HepG2 (cell line): ENCODE data around the gene CHST1. TPM values are rescaled to one million over a fixed set of nuclear protein-coding genes. Genes with fewer than 3 reads are reported as not detected.

Experiments used
- ATAC-seq: fragments of 200-7000 bp; cut with Tn5 transposase; 3 replicates; pipeline ENCODE4 v1.9.1; 2020; ENCODE audit warnings: mild to moderate bottlenecking, moderate library complexity
- BruUV-seq: library from RNA; stranded (reverse); fragments of 400-500 nt; replicated peaks from 2 replicates; lab custom pipeline; 2021; lab: Mats Ljungman, UMichigan
- CTCF ChIA-PET: fragments of 300-600 bp; formaldehyde crosslinking; extraction: SDS; loops from one replicate; lab custom pipeline; 2021; ENCODE audit warnings: low total read pairs, inconsistent platforms, low intra/inter-chr PET ratio; lab: Yijun Ruan, JAX
- POLR2A ChIA-PET: fragments of 350-600 bp; sonication (Branson Sonifier 250); formaldehyde crosslinking; loops from one replicate; lab custom pipeline; 2020; ENCODE audit warnings: antibody characterized with exemption, inconsistent platforms; lab: Yijun Ruan, JAX
- DNase-seq: peaks from one replicate; pipeline ENCODE4 v3.0.0-alpha.2; 2015; ENCODE audit warnings: low spot score
- FAIRE-seq: peaks from 3 replicates; lab custom pipeline; 2011; peaks lifted over from hg19 to GRCh38; lab: Jason Lieb, UNC
- H2AFZ ChIP-seq: one replicate; pipeline ENCODE4 v1.6.1; 2011; ENCODE audit warnings: low read length, inconsistent platforms
- H3K27ac ChIP-seq: fragments of 300-600 bp; 3 replicates; pipeline ENCODE4 v1.8.0; 2011; ENCODE audit warnings: mixed run types, mild to moderate bottlenecking, mixed read lengths, low read length, inconsistent platforms; ENCODE audit not compliant: insufficient read depth; ENCODE audit errors: extremely low read length
- H3K27me3 ChIP-seq, 2 experiments: fragments of 200-600 bp in 1 of 2; 2 replicates in 1 of 2; 3 replicates in 1 of 2; pipeline versions ENCODE4 v1.6.0 to v1.8.0; 2011; ENCODE audit warnings: low read length in 2 of 2, mild to moderate bottlenecking in 2 of 2, moderate library complexity in 2 of 2, inconsistent platforms in 1 of 2; ENCODE audit not compliant: insufficient read depth in 2 of 2, control insufficient read depth in 1 of 2
- H3K36me3 ChIP-seq, 2 experiments: fragments of 200-600 bp in 1 of 2; replicated peaks in 1 of 2; 2 replicates in 1 of 2; 3 replicates in 1 of 2; pipeline versions ENCODE4 v1.5.1 to v1.8.0; 2011; ENCODE audit warnings: low read length in 2 of 2, inconsistent platforms in 1 of 2; ENCODE audit not compliant: insufficient read depth in 2 of 2, control insufficient read depth in 1 of 2
- H3K4me1 ChIP-seq: 2 replicates; pipeline ENCODE4 v1.5.1; 2012; ENCODE audit warnings: low read length, inconsistent platforms; ENCODE audit not compliant: insufficient read depth
- H3K4me2 ChIP-seq: 2 replicates; pipeline ENCODE4 v1.6.0; 2011; ENCODE audit warnings: low read depth, low read length, inconsistent platforms
- H3K4me3 ChIP-seq, 3 experiments: fragments of 200-600 bp in 1 of 3; sonication (generic), shearing (Covaris generic) in 1 of 3; replicated peaks in 1 of 3; 2 replicates each; pipeline ENCODE4 v1.5.1; 2011 to 2016; ENCODE audit warnings: low read length in 3 of 3, inconsistent platforms in 2 of 3, low read depth in 2 of 3, mild to moderate bottlenecking in 2 of 3, control low read depth in 1 of 3, mixed read lengths in 1 of 3; ENCODE audit not compliant: insufficient read depth in 1 of 3
- H3K79me2 ChIP-seq: one replicate; pipeline ENCODE4 v1.6.1; 2011; ENCODE audit warnings: low read length, inconsistent platforms; ENCODE audit not compliant: insufficient read depth
- H3K9ac ChIP-seq: 2 replicates; pipeline ENCODE4 v1.6.0; 2011; ENCODE audit warnings: mild to moderate bottlenecking, low read depth, low read length, inconsistent platforms; ENCODE audit not compliant: insufficient read depth
- H3K9me3 ChIP-seq: 2 replicates; pipeline ENCODE4 v1.5.1; 2012; ENCODE audit warnings: mild to moderate bottlenecking, low read length
- H4K20me1 ChIP-seq: 2 replicates; pipeline ENCODE4 v1.6.0; 2011; ENCODE audit warnings: inconsistent platforms, mild to moderate bottlenecking, low read length, moderate library complexity; ENCODE audit not compliant: insufficient read depth
- CENPBD1 ChIP-seq: sonication (generic); formaldehyde crosslinking; IDR thresholded peaks from 2 replicates; pipeline ENCODE4 v1.8.0; 2022; ENCODE audit warnings: missing genetic modification reagents, low read depth, mild to moderate bottlenecking, borderline replicate concordance
- FOXP1 ChIP-seq, 2 experiments: fragments of 450-650 bp in 1 of 2; IDR thresholded peaks; 2 replicates each; pipeline ENCODE4 v1.6.1; 2017 to 2018; ENCODE audit warnings: antibody characterized with exemption in 1 of 2
- MATR3 ChIP-seq: sonication (generic); formaldehyde crosslinking; IDR thresholded peaks from 2 replicates; pipeline ENCODE4 v1.4.0; 2020; ENCODE audit warnings: missing genetic modification reagents
- PBX2 ChIP-seq: IDR thresholded peaks from 2 replicates; pipeline ENCODE4 v1.6.1; 2016; ENCODE audit warnings: control low read depth
- TSC22D2 ChIP-seq: sonication (generic); formaldehyde crosslinking; IDR thresholded peaks from 2 replicates; pipeline ENCODE4 v1.5.1; 2020; ENCODE audit warnings: missing genetic modification reagents, mild to moderate bottlenecking, borderline replicate concordance
- ZNF687 ChIP-seq: sonication (generic); formaldehyde crosslinking; IDR thresholded peaks from 2 replicates; pipeline ENCODE4 v1.5.1; 2020; ENCODE audit warnings: mild to moderate bottlenecking, missing genetic modification reagents, moderate library complexity
- WGBS: methylation state at CpG from one replicate; pipeline ENCODE4 v1.1.6; 2017; ENCODE audit warnings: low lambda C conversion rate; 5-methylcytosine and 5-hydroxymethylcytosine counted together
- in situ Hi-C: cut with HindIII; loops from 2 replicates; pipeline ENCODE4 v1.10.0; 2017; ENCODE audit warnings: low pct_unique_long_range_greater_than_20kb; ENCODE audit not compliant: extremely low pct_ligation_motif_present
- intact Hi-C: fragments of 100-400 bp; cut with micrococcal nuclease; formaldehyde crosslinking; loops from one replicate; pipeline ENCODE4 v1.10.0; 2022; ENCODE audit not compliant: unreplicated experiment
- polyA plus RNA-seq, 8 experiments: library from polyadenylated mRNA; depleted of rRNA in 3 of 8; stranded (reverse) in 7 of 8; unstranded in 1 of 8; fragments of >200 nt; fragmentation: Illumina TruSeq in 4 of 8; extraction: Trizol in 4 of 8; gene quantifications; 2 replicates each; pipeline versions ENCODE4 v1.2.1 to v1.2.3, GENCODE V29; 2011 to 2016; ENCODE audit warnings: low read depth in 4 of 8, missing spikeins in 1 of 8, mixed read lengths in 1 of 8; ENCODE audit not compliant: insufficient read depth in 1 of 8
- total RNA-seq, 5 experiments: library from RNA; depleted of rRNA; stranded (reverse); fragments of >200 nt; fragmentation: Illumina TruSeq; extraction: Trizol; gene quantifications; 2 replicates each; pipeline ENCODE4 v1.2.3, GENCODE V29; 2016; ENCODE audit warnings: low read depth in 1 of 5

Gene CHST1
- total and polyA plus RNA-seq, 2 of the 13 experiments (the other 11 are each of a cell fraction or from before 2014, with no cell fraction given): not detected

GRCh38 chr11:45603946-45604682, 61.3 kb downstream of the CHST1 start (continued):
- TF ChIP-seq ZNF687 (CRISPR knock-in tag) (no peak), FOXP1 (IDR thresholded peaks at IDR 0.05) (no peak), FOXP1 (CRISPR knock-in tag; IDR thresholded peaks at IDR 0.05) (no peak), MATR3 (no peak), CENPBD1 (no peak), TSC22D2 (CRISPR knock-in tag) (no peak)

- H2AFZ ChIP-seq: no peak overlapping the region
- H3K27ac ChIP-seq: no peak overlapping the region
- peaks cover 0 to 41% of the 10 kb centered on the region in 2 experiments; a peak in 4 of 5 replicates for H3K27me3 ChIP-seq
- DNase-seq: no peak
- no peak overlapping the region for H3K4me2 ChIP-seq
- in situ Hi-C loops (no loop called here), intact Hi-C loops (no loop called here)
- no TSS peak for BruUV-seq
- POLR2A ChIA-PET: no interaction called here
- no peak for ATAC-seq
- H4K20me1 ChIP-seq: no peaks in the 10 kb centered on the region
- CTCF ChIA-PET: no interaction called here
- FAIRE-seq: no peak
- H3K9ac ChIP-seq: no peak overlapping the region
- H3K4me3 ChIP-seq: no peak overlapping the region
- H3K36me3 ChIP-seq: no peaks in the 10 kb centered on the region
- WGBS: 9% methylated on average over 8 of the region's 11 CpGs
- no peak for TF ChIP-seq PBX2 (CRISPR knock-in tag)
- no peaks in the 10 kb centered on the region for H3K79me2 ChIP-seq
- H3K9me3 ChIP-seq: no peaks in the 10 kb centered on the region
- no peaks in the 10 kb centered on the region for H3K4me1 ChIP-seq
Observed at GRCh38 chr11:45599161-45599943, 66.1 kb downstream of the CHST1 start.
